ENCODE results near the gene COL26A1. TPM values are rescaled to one million over a fixed set of nuclear protein-coding genes. Genes with fewer than 3 reads are reported as not detected.

COL26A1 gene
- total RNA-seq, 4 donors from 2014 or later, result not detected

DNA sequence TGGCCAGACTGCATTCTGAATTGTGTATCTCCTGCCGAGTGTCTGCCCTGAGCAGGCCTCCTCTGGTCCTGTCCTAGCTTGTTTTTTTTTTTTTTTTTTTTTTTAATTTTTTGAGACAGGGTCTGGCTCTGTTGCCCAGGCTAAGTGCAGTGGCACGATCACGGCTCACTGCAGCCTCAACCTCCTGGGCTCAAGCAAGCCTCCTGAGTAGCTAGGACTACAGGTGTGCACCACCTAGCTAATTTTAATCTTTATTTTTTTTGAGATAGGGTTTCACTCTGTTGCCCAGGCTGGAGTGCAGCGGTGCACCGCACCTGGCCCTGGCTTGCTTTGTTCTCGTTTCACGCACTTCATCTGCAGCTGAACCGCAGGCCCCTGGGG, 23.5 kb downstream of the COL26A1 start:
- ATAC-seq, result no peak
- DNase-seq, result no peak
- TF ChIP-seq, protein P1, sequence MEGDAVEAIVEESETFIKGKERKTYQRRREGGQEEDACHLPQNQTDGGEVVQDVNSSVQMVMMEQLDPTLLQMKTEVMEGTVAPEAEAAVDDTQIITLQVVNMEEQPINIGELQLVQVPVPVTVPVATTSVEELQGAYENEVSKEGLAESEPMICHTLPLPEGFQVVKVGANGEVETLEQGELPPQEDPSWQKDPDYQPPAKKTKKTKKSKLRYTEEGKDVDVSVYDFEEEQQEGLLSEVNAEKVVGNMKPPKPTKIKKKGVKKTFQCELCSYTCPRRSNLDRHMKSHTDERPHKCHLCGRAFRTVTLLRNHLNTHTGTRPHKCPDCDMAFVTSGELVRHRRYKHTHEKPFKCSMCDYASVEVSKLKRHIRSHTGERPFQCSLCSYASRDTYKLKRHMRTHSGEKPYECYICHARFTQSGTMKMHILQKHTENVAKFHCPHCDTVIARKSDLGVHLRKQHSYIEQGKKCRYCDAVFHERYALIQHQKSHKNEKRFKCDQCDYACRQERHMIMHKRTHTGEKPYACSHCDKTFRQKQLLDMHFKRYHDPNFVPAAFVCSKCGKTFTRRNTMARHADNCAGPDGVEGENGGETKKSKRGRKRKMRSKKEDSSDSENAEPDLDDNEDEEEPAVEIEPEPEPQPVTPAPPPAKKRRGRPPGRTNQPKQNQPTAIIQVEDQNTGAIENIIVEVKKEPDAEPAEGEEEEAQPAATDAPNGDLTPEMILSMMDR (IDR thresholded peaks at IDR 0.05 in 4 of 5, conservative IDR thresholded peaks at IDR 0.05 in 1 of 5), result no peak
- TF ChIP-seq POLR2A (IDR thresholded peaks at IDR 0.05), result no peak
- H3K9me3 ChIP-seq, result no peaks in the 10 kb centered on the region
- in situ Hi-C loops (cut with MboI; ENCODE audit: low sequenced_read_pairs in 4 of 4), result no loop called here
- intact Hi-C loops (cut with DNase I; ENCODE audit: low total_unique reads), result no loop called here
- no peaks in the 10 kb centered on the region for H3K36me3 ChIP-seq
- H3K4me1 ChIP-seq, result no peaks in the 10 kb centered on the region
- no peak overlapping the region for H3K4me3 ChIP-seq
- peaks cover 0 to 5% (median 0%) of the 10 kb centered on the region in 3 donors for H3K27me3 ChIP-seq
- no peak overlapping the region for H3K27ac ChIP-seq

DNA sequence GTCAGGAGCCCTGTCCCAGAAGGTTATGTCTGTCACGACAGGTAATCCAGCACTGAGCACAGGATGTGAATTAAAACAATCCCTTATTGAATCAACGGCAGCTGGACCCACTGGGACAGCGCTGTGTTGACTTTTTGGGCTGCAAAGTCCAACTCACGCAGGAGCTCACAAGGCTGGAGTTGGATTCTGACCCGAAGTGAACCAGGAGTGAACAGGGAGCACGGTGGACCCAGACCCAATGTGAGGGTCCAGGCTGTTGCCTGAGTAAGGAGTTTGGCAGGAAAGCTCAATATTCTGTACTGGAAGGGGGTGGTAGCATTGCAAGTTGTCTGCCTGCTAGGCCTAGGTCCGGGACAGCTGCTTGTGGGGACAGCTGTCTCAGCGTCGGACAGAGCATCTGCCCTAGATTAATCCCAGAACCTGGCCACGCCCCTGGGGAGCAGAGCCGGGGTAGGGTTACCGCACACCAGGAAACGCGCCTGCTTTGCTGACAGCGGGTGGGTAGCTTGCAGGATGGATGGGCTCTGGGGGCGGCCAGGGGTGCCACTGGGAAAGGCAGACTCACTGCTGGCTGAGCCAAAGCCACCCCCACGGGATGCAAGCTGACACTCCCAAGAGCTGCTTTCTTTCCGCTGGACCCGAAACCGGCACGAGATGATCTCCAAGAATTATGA, 24.0 kb downstream of the COL26A1 start:
- Histone ChIP-seq H3K36me3 (no peaks in the 10 kb centered on the region), H3K4me3 (no peak overlapping the region), H3K4me1 (no peaks in the 10 kb centered on the region), H3K27ac (no peak overlapping the region), H3K9me3 (no peaks in the 10 kb centered on the region), H3K27me3 (peaks cover 0 to 5% (median 0%) of the 10 kb centered on the region in 3 donors)
- in situ Hi-C loops (cut with MboI; ENCODE audit: low sequenced_read_pairs in 4 of 4) (no loop called here), intact Hi-C loops (cut with DNase I; ENCODE audit: low total_unique reads) (no loop called here)
- ATAC-seq, result no peak
- TF ChIP-seq, protein P1 (IDR thresholded peaks at IDR 0.05 in 4 of 5, conservative IDR thresholded peaks at IDR 0.05 in 1 of 5), result no peak
- TF ChIP-seq POLR2A (IDR thresholded peaks at IDR 0.05), result no peak
- DNase-seq, result peak in 1 of 2 donors; percentile 19

DNA sequence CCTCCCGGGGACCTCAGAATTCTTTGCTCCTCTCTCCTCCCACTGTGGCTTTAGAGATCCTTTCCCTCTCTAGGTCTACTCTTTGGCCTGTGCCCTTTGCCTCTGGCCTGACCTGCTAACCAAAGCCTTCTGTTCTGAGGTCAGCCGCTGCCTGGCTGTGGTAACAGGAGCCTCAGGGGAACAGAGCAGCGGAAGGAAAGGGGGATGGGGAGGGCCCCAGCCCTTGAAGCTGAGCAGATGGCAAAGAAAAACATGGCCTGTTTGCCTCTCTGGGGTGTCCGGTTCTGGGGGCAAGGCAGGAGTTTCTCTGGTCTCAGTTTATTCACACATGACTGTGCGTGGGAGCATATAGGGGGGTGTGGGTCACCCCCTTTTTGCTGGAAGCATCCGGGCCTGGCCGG, 28.2 kb downstream of the COL26A1 start:
- H3K4me1 ChIP-seq, result no peaks in the 10 kb centered on the region
- no peak overlapping the region for H3K27ac ChIP-seq
- intact Hi-C loops (cut with DNase I; ENCODE audit: low total_unique reads), result no loop called here
- in situ Hi-C loops (cut with MboI; ENCODE audit: low sequenced_read_pairs in 4 of 4), result no loop called here
- H3K4me3 ChIP-seq, result no peak overlapping the region
- no peaks in the 10 kb centered on the region for H3K36me3 ChIP-seq
- peaks cover 0 to 8% (median 7%) of the 10 kb centered on the region in 3 donors for H3K27me3 ChIP-seq
- ATAC-seq (no peak), DNase-seq (no peak)
- TF ChIP-seq, protein P1 (IDR thresholded peaks at IDR 0.05 in 4 of 5, conservative IDR thresholded peaks at IDR 0.05 in 1 of 5), result no peak
- TF ChIP-seq POLR2A (IDR thresholded peaks at IDR 0.05), result no peak
- no peaks in the 10 kb centered on the region for H3K9me3 ChIP-seq

DNA sequence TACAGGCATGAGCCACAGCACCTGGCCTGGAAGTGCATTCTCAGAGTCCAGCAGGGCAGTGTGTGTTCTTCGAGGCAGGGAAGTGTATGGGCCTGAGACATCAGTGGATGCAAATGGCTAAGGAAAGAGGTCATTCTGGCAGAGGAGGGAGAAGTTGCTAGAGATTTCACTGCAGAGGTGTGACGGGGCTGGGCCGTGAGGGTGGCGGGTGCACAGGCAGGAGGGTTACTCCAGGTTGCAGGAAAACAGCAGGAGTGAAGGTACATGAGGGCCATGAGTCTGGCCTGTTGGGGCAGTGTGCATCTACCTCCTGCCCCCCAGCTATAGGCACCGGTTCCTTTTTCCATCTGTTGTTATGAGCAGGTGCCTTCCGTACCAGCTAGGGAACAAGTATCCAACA, 29.3 kb downstream of the COL26A1 start:
- Histone ChIP-seq H3K9me3 (no peaks in the 10 kb centered on the region), H3K4me3 (no peak overlapping the region), H3K4me1 (no peaks in the 10 kb centered on the region), H3K27ac (no peak overlapping the region), H3K27me3 (peaks cover 0 to 9% (median 7%) of the 10 kb centered on the region in 3 donors), H3K36me3 (no peaks in the 10 kb centered on the region)
- ATAC-seq, result no peak
- TF ChIP-seq, protein P1 (IDR thresholded peaks at IDR 0.05 in 4 of 5, conservative IDR thresholded peaks at IDR 0.05 in 1 of 5), result no peak
- TF ChIP-seq POLR2A (IDR thresholded peaks at IDR 0.05), result no peak
- DNase-seq, result no peak
- in situ Hi-C loops (cut with MboI; ENCODE audit: low sequenced_read_pairs in 4 of 4) (no loop called here), intact Hi-C loops (cut with DNase I; ENCODE audit: low total_unique reads) (no loop called here)

DNA sequence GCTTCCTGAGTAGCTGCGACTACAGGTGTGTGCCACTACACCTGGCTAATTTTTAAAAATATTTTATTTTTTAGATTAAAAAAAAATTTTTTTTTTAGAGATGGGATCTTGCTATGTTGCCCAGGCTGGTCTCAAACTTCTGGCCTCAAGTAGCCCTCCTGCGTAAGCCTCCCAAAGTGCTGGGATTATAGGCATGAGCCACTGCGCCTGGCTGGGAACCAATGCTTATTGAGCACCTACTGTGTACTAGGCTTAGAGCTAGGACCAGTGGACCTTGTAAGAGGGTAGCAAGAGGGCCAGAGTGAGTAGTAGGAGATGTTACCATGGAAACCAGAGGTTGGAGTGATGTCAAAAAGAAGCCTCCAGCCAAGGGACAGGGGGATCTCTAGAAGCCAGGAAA, 31.2 kb downstream of the COL26A1 start:
- Histone ChIP-seq H3K27ac (no peak overlapping the region), H3K27me3 (peaks cover 4 to 10% (median 9%) of the 10 kb centered on the region in 3 donors)

More for the DNA sequence above, 31.2 kb downstream of the COL26A1 start:
- Histone ChIP-seq H3K4me3 (no peak overlapping the region), H3K4me1 (no peaks in the 10 kb centered on the region), H3K36me3 (no peaks in the 10 kb centered on the region), H3K9me3 (no peaks in the 10 kb centered on the region)
- ATAC-seq (no peak), DNase-seq (no peak)
- intact Hi-C loops (cut with DNase I; ENCODE audit: low total_unique reads) (no loop called here), in situ Hi-C loops (cut with MboI; ENCODE audit: low sequenced_read_pairs in 4 of 4) (no loop called here)
- TF ChIP-seq, protein P1 (IDR thresholded peaks at IDR 0.05 in 4 of 5, conservative IDR thresholded peaks at IDR 0.05 in 1 of 5), result no peak
- no peak for TF ChIP-seq POLR2A (IDR thresholded peaks at IDR 0.05)

Data from gastrocnemius medialis (tissue), 4 donors.